K562 (cell line): ENCODE data around the gene POLDIP3. TPM values are rescaled to one million over a fixed set of nuclear protein-coding genes. Genes with fewer than 3 reads are reported as not detected.

Experiments used
- ATAC-seq: fragments of 200-7000 bp; cut with Tn5 transposase; 3 replicates; pipeline ENCODE4 v1.9.1; 2020; ENCODE audit warnings: moderate library complexity
- BruUV-seq: library from RNA; stranded (reverse); fragments of 400-500 nt; replicated peaks from 2 replicates; lab custom pipeline; 2021; lab: Mats Ljungman, UMichigan
- CTCF ChIA-PET: fragments of 300-600 bp; formaldehyde crosslinking; extraction: SDS; loops from one replicate; lab custom pipeline; 2021; ENCODE audit warnings: low intra/inter-chr PET ratio; lab: Yijun Ruan, JAX
- POLR2A ChIA-PET: fragments of 300-600, 350-650 bp; sonication (Branson Sonifier 250); formaldehyde crosslinking; extraction: SDS; loops from one replicate; lab custom pipeline; 2021; ENCODE audit warnings: antibody characterized with exemption, inconsistent platforms; lab: Yijun Ruan, JAX
- DNase-seq, 4 experiments: peaks; one replicate each; pipeline versions ENCODE4 v3.0.0 to v3.0.0-alpha.2; 2011 to 2018; ENCODE audit warnings: low spot score in 3 of 4, mixed read lengths in 3 of 4; ENCODE audit errors: extremely low read depth in 1 of 4
- FAIRE-seq: peaks from 2 replicates; lab custom pipeline; 2011; peaks lifted over from hg19 to GRCh38; lab: Jason Lieb, UNC
- H2AFZ ChIP-seq: 2 replicates; pipeline ENCODE4 v1.6.0; 2011; ENCODE audit warnings: low read depth, low read length, control low read depth, inconsistent platforms
- H3K27ac ChIP-seq: fragments of 200-600 bp; 3 replicates; pipeline ENCODE4 v1.8.0; 2011; ENCODE audit warnings: low read depth, mild to moderate bottlenecking, control low read depth, inconsistent platforms, low read length, moderate library complexity, mixed read lengths; ENCODE audit errors: extremely low read depth
- H3K27me3 ChIP-seq, 2 experiments: fragments of 300-600 bp in 1 of 2; 2 replicates in 1 of 2; 3 replicates in 1 of 2; pipeline versions ENCODE4 v1.6.0 to v1.8.0; 2011; ENCODE audit warnings: inconsistent platforms in 2 of 2, low read length in 2 of 2, mild to moderate bottlenecking in 1 of 2, mixed read lengths in 1 of 2, moderate library complexity in 1 of 2; ENCODE audit not compliant: control insufficient read depth in 2 of 2, insufficient read depth in 2 of 2
- H3K36me3 ChIP-seq: fragments of 300-600 bp; 3 replicates; pipeline ENCODE4 v1.8.0; 2011; ENCODE audit warnings: mild to moderate bottlenecking, low read length, inconsistent platforms; ENCODE audit not compliant: control insufficient read depth, insufficient read depth
- H3K4me1 ChIP-seq, 2 experiments: fragments of 200-600 bp in 1 of 2; replicated peaks in 1 of 2; 2 replicates in 1 of 2; 3 replicates in 1 of 2; pipeline versions ENCODE4 v1.5.1 to v1.8.0; 2011; ENCODE audit warnings: inconsistent platforms in 2 of 2, low read length in 2 of 2, mild to moderate bottlenecking in 1 of 2, mixed read lengths in 1 of 2, moderate library complexity in 1 of 2; ENCODE audit not compliant: control insufficient read depth in 2 of 2, insufficient read depth in 2 of 2
- H3K4me2 ChIP-seq: 2 replicates; pipeline ENCODE4 v1.6.1; 2011; ENCODE audit warnings: low read length, control low read depth, inconsistent platforms, mixed read lengths; ENCODE audit not compliant: insufficient read depth
- H3K4me3 ChIP-seq: fragments of 200-600 bp; sonication (generic), shearing (Covaris generic); 2 replicates; pipeline ENCODE4 v1.5.1; 2016; ENCODE audit warnings: control low read depth, inconsistent platforms
- H3K79me2 ChIP-seq: fragments of 200-600 bp; 3 replicates; pipeline ENCODE4 v1.8.0; 2011; ENCODE audit warnings: low read length, inconsistent platforms; ENCODE audit not compliant: control insufficient read depth, insufficient read depth
- H3K9ac ChIP-seq, 2 experiments: 2 replicates each; pipeline versions ENCODE4 v1.6.0 to v1.6.1; 2011; ENCODE audit warnings: low read depth in 2 of 2, low read length in 2 of 2, control low read depth in 1 of 2, inconsistent platforms in 1 of 2, mild to moderate bottlenecking in 1 of 2, mixed read lengths in 1 of 2; ENCODE audit not compliant: insufficient read depth in 1 of 2
- H3K9me1 ChIP-seq: one replicate; pipeline ENCODE4 v1.6.0; 2011; ENCODE audit warnings: inconsistent platforms, mild to moderate bottlenecking, low read length, moderate library complexity; ENCODE audit not compliant: control insufficient read depth, insufficient read depth
- H3K9me3 ChIP-seq: replicated peaks from 2 replicates; pipeline ENCODE4 v1.5.1; 2011; ENCODE audit warnings: low read depth, low read length, inconsistent platforms; ENCODE audit not compliant: control insufficient read depth, insufficient read depth
- H4K20me1 ChIP-seq: replicated peaks from 2 replicates; pipeline ENCODE4 v1.6.1; 2011; ENCODE audit warnings: low read length, inconsistent platforms, mixed read lengths; ENCODE audit not compliant: control insufficient read depth, insufficient read depth
- BACH1 ChIP-seq: fragments of 200-800 bp; sonication (Bioruptor generic); IDR thresholded peaks from 2 replicates; pipeline ENCODE4 v1.6.1; 2016; ENCODE audit warnings: missing genetic modification characterization, missing compliant biosample characterization
- CEBPG ChIP-seq, 3 experiments: fragments of 200-800 bp in 1 of 3; sonication (Bioruptor generic) in 1 of 3; sonication (generic) in 1 of 3; formaldehyde crosslinking in 1 of 3; IDR thresholded peaks in 2 of 3; conservative IDR thresholded peaks in 1 of 3; 2 replicates each; pipeline versions ENCODE4 v1.6.1 to v1.8.0; 2016 to 2022; ENCODE audit warnings: missing compliant biosample characterization in 2 of 3, missing genetic modification characterization in 2 of 3, mild to moderate bottlenecking in 1 of 3, missing genetic modification reagents in 1 of 3
- CHD2 ChIP-seq: IDR thresholded peaks from 2 replicates; pipeline ENCODE4 v1.6.1; 2011; ENCODE audit warnings: low read depth, low read length
- NEUROD1 ChIP-seq: fragments of 150-350 bp; IDR thresholded peaks from 2 replicates; pipeline ENCODE4 v1.6.1; 2014; ENCODE audit warnings: borderline replicate concordance, low read length, low read depth; ENCODE audit not compliant: partially characterized antibody
- NFIC ChIP-seq: fragments of 450-650 bp; IDR thresholded peaks from 2 replicates; pipeline ENCODE4 v1.6.1; 2017; ENCODE audit warnings: mild to moderate bottlenecking, inconsistent platforms
- PHB2 ChIP-seq: fragments of 450-650 bp; IDR thresholded peaks from 2 replicates; pipeline ENCODE4 v1.6.1; 2017; ENCODE audit warnings: low read depth
- RBBP5 ChIP-seq: fragments of 200-600 bp; sonication (generic); IDR thresholded peaks from 2 replicates; pipeline ENCODE4 v1.6.1; 2012; ENCODE audit warnings: borderline replicate concordance, mild to moderate bottlenecking, low read length, control low read depth, inconsistent platforms; ENCODE audit not compliant: insufficient read depth, poor library complexity, severe bottlenecking
- SPI1 ChIP-seq: IDR thresholded peaks from 2 replicates; pipeline ENCODE4 v1.6.1; 2011; ENCODE audit warnings: low read depth, low read length, control low read depth, borderline replicate concordance
- ZNF253 ChIP-seq: fragments of 250-450 bp; sonication (Bioruptor Pico); conservative IDR thresholded peaks from 2 replicates; pipeline ENCODE4 v1.6.1; 2021; ENCODE audit warnings: mild to moderate bottlenecking
- WGBS: fragments of 100-300 bp; shearing (Covaris generic); methylation state at CpG from one replicate; pipeline ENCODE4 v1.1.6; 2016; ENCODE audit warnings: low coverage, mixed read lengths; ENCODE audit not compliant: insufficient coverage; ENCODE audit errors: missing lambda C conversion rate; 5-methylcytosine and 5-hydroxymethylcytosine counted together
- in situ Hi-C: fragments of 300-500 bp; cut with MboI; formaldehyde crosslinking; loops from 4 replicates; pipeline ENCODE4 v1.15.0; 2018; ENCODE audit warnings: inconsistent platforms, mixed read lengths
- intact Hi-C: fragments of 100-400 bp; cut with micrococcal nuclease; formaldehyde crosslinking; loops from 2 replicates; pipeline ENCODE4 v1.14.2; 2022
- polyA plus RNA-seq, 8 experiments: library from polyadenylated mRNA; depleted of rRNA in 4 of 8; stranded (reverse) in 5 of 8; unstranded in 3 of 8; fragments of >200 nt; fragmentation: Nextera tagmentation in 2 of 8; fragmentation: Illumina TruSeq in 1 of 8; extraction: Ambion mirVana in 2 of 8; extraction: Trizol in 1 of 8; gene quantifications; 2 replicates each; pipeline versions ENCODE4 v1.2.1 to v1.2.3, GENCODE V29; 2011 to 2014; ENCODE audit warnings: inconsistent platforms in 1 of 8, missing spikeins in 1 of 8
- total RNA-seq, 7 experiments: library from RNA; depleted of rRNA in 6 of 7; stranded (reverse); fragments of >200 nt in 6 of 7; fragmentation: Illumina TruSeq in 2 of 7; extraction: Trizol in 2 of 7; gene quantifications; 2 replicates each; pipeline versions ENCODE4 v1.2.1 to v1.2.3, GENCODE V29; 2011 to 2021; ENCODE audit warnings: low replicate concordance in 1 of 7
- TF ChIP-seq, protein P1 (sequence below): fragments of 250-450 bp; sonication (Bioruptor Pico); IDR thresholded peaks from 2 replicates; pipeline ENCODE4 v1.4.0; 2020; ENCODE audit warnings: mild to moderate bottlenecking, moderate library complexity, borderline replicate concordance

The POLDIP3 gene
- total and polyA plus RNA-seq, 9 of the 15 experiments (the other 6 are each of a cell fraction or from before 2014, with no cell fraction given), result 14.3 to 53.0 (median 26.3) TPM

DNA sequence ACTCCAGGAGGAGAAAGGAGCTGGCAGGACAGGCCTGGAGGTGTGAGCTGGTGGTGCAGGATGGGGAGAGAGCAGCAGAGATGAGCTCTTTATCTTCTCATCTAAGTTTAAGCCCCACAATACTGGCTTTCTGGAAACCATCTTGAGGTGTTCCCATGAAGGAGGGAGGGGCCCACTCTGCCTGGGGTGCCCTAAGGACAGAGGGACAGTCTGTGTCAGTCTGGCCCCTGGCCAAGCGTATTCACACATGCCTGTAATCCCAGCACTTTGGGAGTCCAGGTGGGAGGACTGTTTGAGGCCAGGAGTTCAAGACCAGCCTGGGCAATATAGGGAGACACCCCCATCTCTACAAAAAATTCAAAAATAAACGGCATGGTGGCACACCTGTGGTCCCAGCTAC, 52.0 kb downstream of the POLDIP3 start:
- H3K4me2 ChIP-seq, result 0 out of 2 replicates have a peak overlapping the region, but pooled peaks have one; percentile 1
- CTCF ChIA-PET, result no interaction called here
- peak overlapping the region in 1 of 2 experiments; percentile 77; a peak in 2 of 4 replicates for H3K9ac ChIP-seq
- in situ Hi-C loops, result loop anchor here (5.0 kb wide), 1 partner anchor 50 kb away; no protein-coding TSS in a partner anchor
- H4K20me1 ChIP-seq, result no peaks in the 10 kb centered on the region
- no TSS peak for BruUV-seq
- no peaks in the 10 kb centered on the region; the same call in 1 of the 2 replicates for H3K9me3 ChIP-seq
- FAIRE-seq, result no peak
- intact Hi-C loops, result no loop called here
- no peaks in the 10 kb centered on the region; the same call in 2 of the 3 replicates for H3K79me2 ChIP-seq
- TF ChIP-seq NFIC (peak; percentile 70), RBBP5 (no peak)
- TF ChIP-seq, all 486 proteins: peak for 1
- H3K27me3 ChIP-seq, result no peaks in the 10 kb centered on the region
- H3K4me3 ChIP-seq, result no peak overlapping the region
- POLR2A ChIA-PET, result interaction anchor here (0.6 to 1.0 kb wide), 2 partner anchors 21 to 53 kb away, joined by 3 read pairs; no protein-coding TSS in a partner anchor
- H3K9me1 ChIP-seq, result no peaks in the 10 kb centered on the region
- H3K36me3 ChIP-seq, result peaks cover 37% of the 10 kb centered on the region; the same call in 1 of the 3 replicates
- H2AFZ ChIP-seq, result no peak overlapping the region
- 33% methylated on average over 1 of the region's 2 CpGs for WGBS
- H3K4me1 ChIP-seq, result peaks cover 10 to 26% of the 10 kb centered on the region in 2 experiments; a peak in 4 of 5 replicates
- peak overlapping the region; percentile 46; the same call in 2 of the 3 replicates for H3K27ac ChIP-seq
- no peak for ATAC-seq
- peak in 2 of 4 experiments; percentile 4 to 5 for DNase-seq

GRCh38 chr22:42562279-42562678, 52.4 kb downstream of the POLDIP3 start:
- 4% methylated on average over 5 of the region's 8 CpGs for WGBS
- ATAC-seq (peak; percentile 60), DNase-seq (no peak), FAIRE-seq (no peak)
- no TSS peak for BruUV-seq
- intact Hi-C loops, result no loop called here
- Histone ChIP-seq H3K9me3 (no peaks in the 10 kb centered on the region; the same call in 1 of the 2 replicates), H3K27ac (peak overlapping the region; percentile 46; the same call in 2 of the 3 replicates), H3K36me3 (peaks cover 37% of the 10 kb centered on the region; the same call in 1 of the 3 replicates), H3K4me1 (peaks cover 10 to 26% of the 10 kb centered on the region in 2 experiments; a peak in 4 of 5 replicates), H3K79me2 (no peaks in the 10 kb centered on the region; the same call in 2 of the 3 replicates), H3K9ac (peak overlapping the region in 1 of 2 experiments; percentile 77; a peak in 2 of 4 replicates), H2AFZ (no peak overlapping the region), H3K4me3 (no peak overlapping the region), H3K4me2 (0 out of 2 replicates have a peak overlapping the region, but pooled peaks have one; percentile 1), H3K9me1 (no peaks in the 10 kb centered on the region), H3K27me3 (no peaks in the 10 kb centered on the region), H4K20me1 (no peaks in the 10 kb centered on the region)
- ChIA-PET POLR2A (interaction anchor here (0.6 to 1.0 kb wide), 2 partner anchors 22 to 53 kb away, joined by 3 read pairs; no protein-coding TSS in a partner anchor), CTCF (no interaction called here)
- in situ Hi-C loops, result loop anchor here (5.0 kb wide), 1 partner anchor 50 kb away; no protein-coding TSS in a partner anchor
- TF ChIP-seq, protein P1, sequence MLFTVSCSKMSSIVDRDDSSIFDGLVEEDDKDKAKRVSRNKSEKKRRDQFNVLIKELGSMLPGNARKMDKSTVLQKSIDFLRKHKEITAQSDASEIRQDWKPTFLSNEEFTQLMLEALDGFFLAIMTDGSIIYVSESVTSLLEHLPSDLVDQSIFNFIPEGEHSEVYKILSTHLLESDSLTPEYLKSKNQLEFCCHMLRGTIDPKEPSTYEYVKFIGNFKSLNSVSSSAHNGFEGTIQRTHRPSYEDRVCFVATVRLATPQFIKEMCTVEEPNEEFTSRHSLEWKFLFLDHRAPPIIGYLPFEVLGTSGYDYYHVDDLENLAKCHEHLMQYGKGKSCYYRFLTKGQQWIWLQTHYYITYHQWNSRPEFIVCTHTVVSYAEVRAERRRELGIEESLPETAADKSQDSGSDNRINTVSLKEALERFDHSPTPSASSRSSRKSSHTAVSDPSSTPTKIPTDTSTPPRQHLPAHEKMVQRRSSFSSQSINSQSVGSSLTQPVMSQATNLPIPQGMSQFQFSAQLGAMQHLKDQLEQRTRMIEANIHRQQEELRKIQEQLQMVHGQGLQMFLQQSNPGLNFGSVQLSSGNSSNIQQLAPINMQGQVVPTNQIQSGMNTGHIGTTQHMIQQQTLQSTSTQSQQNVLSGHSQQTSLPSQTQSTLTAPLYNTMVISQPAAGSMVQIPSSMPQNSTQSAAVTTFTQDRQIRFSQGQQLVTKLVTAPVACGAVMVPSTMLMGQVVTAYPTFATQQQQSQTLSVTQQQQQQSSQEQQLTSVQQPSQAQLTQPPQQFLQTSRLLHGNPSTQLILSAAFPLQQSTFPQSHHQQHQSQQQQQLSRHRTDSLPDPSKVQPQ, result no peak
- peak; percentile 99 for TF ChIP-seq SPI1
- TF ChIP-seq NEUROD1, result no peak
- TF ChIP-seq ZNF253 (CRISPR knock-in tag), result no peak
- TF ChIP-seq CEBPG (CRISPR knock-in tag; IDR thresholded peaks at IDR 0.05), result no peak
- TF ChIP-seq CEBPG (tag; conservative IDR thresholded peaks at IDR 0.05 in 1 of 2, IDR thresholded peaks at IDR 0.05 in 1 of 2), result no peak
- peak; percentile 45 for TF ChIP-seq RBBP5
- no peak for TF ChIP-seq BACH1 (tag)
- TF ChIP-seq CHD2, result no peak
- no peak for TF ChIP-seq PHB2
